Cardiac muscle cell (in vitro differentiated cells and primary cell): Measurements from ENCODE around the gene EGLN2. TPM values are rescaled to one million over a fixed set of nuclear protein-coding genes. Genes with fewer than 3 reads are reported as not detected.
A peak's percentile ranks its signal among the peaks of the same experiment; 100 is the strongest.
"Not testable (repeated sequence)": the region's sequence is repeated elsewhere in the genome, so short reads cannot be mapped to it uniquely, and the experiment has no call there.

ENCODE experiments used
- DNase-seq, 2 donors: peaks; one replicate each; pipeline versions ENCODE4 v3.0.0 to v3.0.0-alpha.2; 2010 to 2017; ENCODE audit warnings: low read depth in 1 of 2, low spot score in 1 of 2
- H3K27ac ChIP-seq: fragments of 200-600 bp; sonication (generic); 2 replicates; pipeline ENCODE4 v1.5.1; 2016
- H3K27me3 ChIP-seq: fragments of 200-600 bp; sonication (generic); 2 replicates; pipeline ENCODE4 v1.6.0; 2016; ENCODE audit warnings: control low read depth
- H3K36me3 ChIP-seq: fragments of 200-600 bp; sonication (generic); 2 replicates; pipeline ENCODE4 v1.5.1; 2016; ENCODE audit warnings: control low read depth
- H3K4me1 ChIP-seq: fragments of 200-600 bp; sonication (generic); 2 replicates; pipeline ENCODE4 v1.8.1; 2017; ENCODE audit warnings: low read depth, mild to moderate bottlenecking, mixed run types
- H3K4me3 ChIP-seq: fragments of 200-600 bp; sonication (generic); 2 replicates; pipeline ENCODE4 v1.5.1; 2016; ENCODE audit warnings: mild to moderate bottlenecking
- H3K9me3 ChIP-seq: fragments of 200-600 bp; sonication (generic); 2 replicates; pipeline ENCODE4 v1.5.1; 2017; ENCODE audit warnings: low read depth, mild to moderate bottlenecking, control low read depth
- polyA plus RNA-seq: library from polyadenylated mRNA; unstranded; fragments of >200 nt; fragmentation: Nextera tagmentation; extraction: Ambion mirVana; gene quantifications from 2 replicates; pipeline ENCODE4 v1.2.1, GENCODE V29; 2016
- total RNA-seq: library from RNA; depleted of rRNA; stranded (reverse); fragments of >200 nt; gene quantifications from 2 replicates; pipeline ENCODE4 v1.2.3, GENCODE V29; 2016
- TF ChIP-seq, protein P1 (sequence below): IDR thresholded peaks from 2 replicates; pipeline ENCODE4 v1.5.1; 2012; ENCODE audit warnings: low read depth, mild to moderate bottlenecking, low read length

The EGLN2 gene
- total and polyA plus RNA-seq, 2 experiments from 2014 or later, result 99.5 to 122 TPM

DNA sequence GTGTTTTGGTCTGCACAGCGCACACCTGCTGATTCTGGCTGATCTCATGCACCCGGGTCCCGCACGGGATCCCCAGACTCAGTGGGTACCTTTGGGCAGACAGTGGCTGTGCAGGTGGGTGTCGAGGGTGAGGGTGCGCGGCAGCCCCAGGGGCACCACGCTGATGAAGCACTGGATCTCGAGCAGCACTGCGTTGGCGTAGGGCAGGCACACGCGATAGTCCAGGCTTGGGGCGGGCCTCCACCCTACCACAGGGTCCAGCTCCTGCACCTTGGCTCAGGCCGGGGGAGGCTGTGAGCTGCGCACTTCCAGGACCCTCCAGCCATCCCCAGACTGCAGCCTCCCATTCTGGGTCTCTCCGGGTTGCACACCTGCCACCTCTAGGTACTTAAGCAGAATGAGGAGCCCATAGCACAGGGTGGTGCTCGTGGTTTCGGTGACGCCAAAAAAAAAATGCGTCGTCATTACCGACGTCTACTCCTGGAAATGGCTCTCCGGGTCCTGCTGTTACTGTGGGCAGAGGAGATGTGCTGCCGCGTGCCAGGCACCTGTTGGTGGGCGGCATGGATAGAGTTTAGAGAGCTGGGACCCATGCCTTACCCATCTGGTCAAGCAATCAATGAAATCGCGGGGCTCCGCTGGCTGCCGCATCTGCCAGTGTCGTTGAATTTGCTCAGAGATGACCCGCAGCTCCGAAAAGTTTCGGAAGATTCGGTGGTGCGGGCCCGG lies 10.5 kb downstream of the EGLN2 start:
- no peak overlapping the region for H3K4me3 ChIP-seq
- TF ChIP-seq, protein P1, sequence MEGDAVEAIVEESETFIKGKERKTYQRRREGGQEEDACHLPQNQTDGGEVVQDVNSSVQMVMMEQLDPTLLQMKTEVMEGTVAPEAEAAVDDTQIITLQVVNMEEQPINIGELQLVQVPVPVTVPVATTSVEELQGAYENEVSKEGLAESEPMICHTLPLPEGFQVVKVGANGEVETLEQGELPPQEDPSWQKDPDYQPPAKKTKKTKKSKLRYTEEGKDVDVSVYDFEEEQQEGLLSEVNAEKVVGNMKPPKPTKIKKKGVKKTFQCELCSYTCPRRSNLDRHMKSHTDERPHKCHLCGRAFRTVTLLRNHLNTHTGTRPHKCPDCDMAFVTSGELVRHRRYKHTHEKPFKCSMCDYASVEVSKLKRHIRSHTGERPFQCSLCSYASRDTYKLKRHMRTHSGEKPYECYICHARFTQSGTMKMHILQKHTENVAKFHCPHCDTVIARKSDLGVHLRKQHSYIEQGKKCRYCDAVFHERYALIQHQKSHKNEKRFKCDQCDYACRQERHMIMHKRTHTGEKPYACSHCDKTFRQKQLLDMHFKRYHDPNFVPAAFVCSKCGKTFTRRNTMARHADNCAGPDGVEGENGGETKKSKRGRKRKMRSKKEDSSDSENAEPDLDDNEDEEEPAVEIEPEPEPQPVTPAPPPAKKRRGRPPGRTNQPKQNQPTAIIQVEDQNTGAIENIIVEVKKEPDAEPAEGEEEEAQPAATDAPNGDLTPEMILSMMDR, result no peak
- H3K27ac ChIP-seq, result no peak overlapping the region
- DNase-seq, result no peak
- H3K4me1 ChIP-seq, result peaks cover 21% of the 10 kb centered on the region
- no peaks in the 10 kb centered on the region for H3K27me3 ChIP-seq
- no peaks in the 10 kb centered on the region for H3K9me3 ChIP-seq
- peaks cover 17% of the 10 kb centered on the region for H3K36me3 ChIP-seq

- Histone ChIP-seq H3K36me3 (peaks cover 17% of the 10 kb centered on the region), H3K27me3 (no peaks in the 10 kb centered on the region), H3K27ac (peak overlapping the region; percentile 60), H3K4me3 (no peak overlapping the region), H3K9me3 (no peaks in the 10 kb centered on the region), H3K4me1 (peaks cover 21% of the 10 kb centered on the region)
- no peak for DNase-seq
- TF ChIP-seq, protein P1, result no peak
Measured at GRCh38 chr19:40810160-40810559, 11.2 kb downstream of the EGLN2 start.

DNA sequence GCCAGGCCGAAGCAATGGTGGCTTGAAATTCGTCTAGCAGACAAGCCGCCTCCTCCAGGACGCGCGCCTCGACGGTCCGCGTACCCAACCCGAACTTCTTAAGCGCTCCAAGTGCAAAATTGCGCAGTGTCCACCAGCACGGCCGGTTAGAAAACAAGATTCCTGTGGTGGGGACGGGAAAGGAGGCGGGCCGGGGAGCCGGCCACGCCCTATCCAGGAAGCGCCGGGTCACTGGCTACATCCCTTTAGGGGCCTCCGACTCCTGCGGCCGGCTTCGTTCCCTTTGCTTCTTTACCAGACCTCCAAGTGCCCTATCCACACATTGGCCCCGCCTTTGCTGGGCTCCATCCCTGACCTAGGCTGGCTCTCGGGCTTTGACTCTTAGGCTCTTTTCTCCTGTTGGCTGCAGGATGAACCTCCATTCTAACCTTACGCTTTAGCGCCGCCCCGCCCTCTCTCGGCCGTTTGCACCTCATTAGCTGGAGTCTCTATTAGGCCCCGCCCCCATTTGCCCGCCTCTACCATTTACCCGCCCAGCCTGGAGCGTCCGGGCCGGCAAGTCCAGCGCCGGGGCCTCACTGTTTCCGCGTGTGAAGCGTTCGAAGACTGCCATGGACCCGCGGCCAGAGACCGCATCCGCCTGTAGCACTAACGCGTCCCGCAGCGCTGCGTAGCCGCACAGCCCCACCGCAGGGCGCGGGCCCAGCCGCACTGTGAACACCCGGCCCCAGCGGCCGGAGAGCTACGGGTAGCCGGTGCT lies 11.8 kb downstream of the EGLN2 start:
- H3K9me3 ChIP-seq, H3K27me3 ChIP-seq: not testable (repeated sequence)
- DNase-seq, result peak; percentile 84 to 92
- Histone ChIP-seq H3K27ac (peak overlapping the region; percentile 77), H3K36me3 (peaks cover 17% of the 10 kb centered on the region), H3K4me3 (peak overlapping the region; percentile 35), H3K4me1 (peaks cover 21% of the 10 kb centered on the region)

DNA sequence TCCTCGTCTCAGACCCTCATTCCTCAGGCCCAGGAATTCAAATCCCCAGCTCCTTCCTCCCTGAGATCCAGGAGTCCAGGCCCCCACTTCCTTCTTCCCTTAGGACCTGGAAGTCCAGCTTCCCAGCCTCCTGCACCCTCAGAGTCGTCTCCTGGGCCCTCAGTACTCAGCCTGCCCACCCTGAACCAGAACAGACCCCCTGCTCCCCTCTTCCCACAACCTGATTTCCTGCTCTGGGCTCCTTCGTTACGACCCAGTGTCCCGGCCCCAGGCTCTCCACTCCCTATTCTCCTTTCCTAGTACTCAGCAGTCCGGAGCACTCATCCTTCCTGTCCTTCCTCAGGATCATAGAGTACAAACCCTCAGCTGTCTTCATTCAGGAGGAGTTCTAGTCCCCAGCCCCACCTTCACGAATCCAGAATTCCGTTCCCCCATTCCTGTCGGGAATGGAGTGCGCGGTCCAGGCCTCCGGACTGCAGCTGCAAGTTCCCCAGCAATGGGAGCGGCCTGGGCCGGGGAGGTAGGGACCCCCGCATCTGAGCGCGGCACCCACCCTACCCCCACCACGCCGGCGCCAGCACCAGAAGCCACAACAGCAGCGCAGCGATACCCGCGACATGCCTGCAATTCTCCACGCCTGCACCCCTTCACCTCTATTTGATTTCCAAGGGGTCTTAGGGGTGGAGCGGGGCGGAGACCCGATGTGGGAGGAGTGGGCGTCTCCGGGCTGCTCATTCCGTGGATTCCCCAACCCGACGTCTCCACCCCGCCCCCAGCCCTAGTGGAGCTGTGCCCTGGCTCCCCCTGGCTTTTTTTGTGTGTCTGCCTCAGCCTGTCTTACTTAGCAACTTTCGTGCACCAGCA lies 12.7 kb downstream of the EGLN2 start:
- peak in 1 of 2 donors; percentile 42 for DNase-seq
- TF ChIP-seq, protein P1, result peak; percentile 5
- peak overlapping the region; percentile 35 for H3K4me3 ChIP-seq
- peak overlapping the region; percentile 77 for H3K27ac ChIP-seq
- no peaks in the 10 kb centered on the region for H3K9me3 ChIP-seq
- peaks cover 21% of the 10 kb centered on the region for H3K4me1 ChIP-seq
- no peaks in the 10 kb centered on the region for H3K27me3 ChIP-seq
- peaks cover 17% of the 10 kb centered on the region for H3K36me3 ChIP-seq

DNA sequence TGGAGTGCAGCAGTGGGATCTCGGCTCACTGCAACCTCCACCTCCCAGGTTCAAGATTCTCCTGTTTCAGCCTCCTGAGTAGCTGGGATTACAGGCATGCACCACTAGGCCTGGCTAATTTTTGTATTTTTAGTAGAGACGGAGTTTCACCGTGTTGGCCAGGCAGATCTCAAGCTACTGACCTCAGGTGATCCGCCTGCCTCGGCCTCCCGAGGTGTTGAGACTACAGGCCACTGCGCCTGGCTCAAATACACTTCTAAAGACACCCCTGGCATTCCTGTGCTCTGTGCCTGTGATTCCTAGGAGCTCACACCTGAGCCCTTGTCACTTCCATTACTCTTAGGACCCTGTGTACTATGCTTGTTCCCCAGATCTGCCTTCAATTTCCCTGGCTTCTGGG lies 13.6 kb downstream of the EGLN2 start:
- not testable (repeated sequence) for H3K4me3 ChIP-seq, H3K27ac ChIP-seq, DNase-seq, H3K27me3 ChIP-seq, H3K9me3 ChIP-seq
- peaks cover 14% of the 10 kb centered on the region for H3K36me3 ChIP-seq
- peaks cover 21% of the 10 kb centered on the region for H3K4me1 ChIP-seq

- peaks cover 21% of the 10 kb centered on the region for H3K4me1 ChIP-seq
- H3K36me3 ChIP-seq, result peaks cover 8% of the 10 kb centered on the region
- H3K27me3 ChIP-seq, result no peaks in the 10 kb centered on the region
- TF ChIP-seq, protein P1, result no peak
- no peaks in the 10 kb centered on the region for H3K9me3 ChIP-seq
- no peak overlapping the region for H3K4me3 ChIP-seq
- no peak overlapping the region for H3K27ac ChIP-seq
- peak in 1 of 2 donors; percentile 72 for DNase-seq
Measured at GRCh38 chr19:40813182-40813581, 14.2 kb downstream of the EGLN2 start.
